ENCODE results near the gene BPIFA2. TPM values are rescaled to one million over a fixed set of nuclear protein-coding genes. Genes with fewer than 3 reads are reported as not detected.

The BPIFA2 gene
- polyA plus RNA-seq, 1 donor (not counting 4 experiments of a cell fraction or from before 2014, with no cell fraction given) = not detected

DNA sequence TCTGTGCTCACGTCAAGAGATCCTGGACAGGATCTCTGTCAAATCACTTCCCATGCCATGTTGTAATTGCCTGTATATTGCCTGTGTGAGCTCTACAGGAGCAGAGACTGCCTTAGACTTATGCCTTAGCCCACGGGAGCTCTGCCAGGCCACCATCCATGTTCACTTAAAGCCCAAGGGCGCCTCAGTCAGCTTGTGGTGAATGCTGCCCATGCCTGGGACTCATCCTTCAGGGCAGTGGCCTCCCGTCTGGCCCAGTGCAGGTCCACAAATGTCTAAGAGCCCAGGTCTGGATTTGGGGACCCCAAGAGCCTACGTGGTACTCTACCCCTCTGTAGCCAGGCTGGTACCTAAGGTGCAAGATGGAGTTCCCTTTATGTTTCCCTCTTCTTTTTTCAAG lies 22.4 kb upstream of the BPIFA2 start:
- H3K9me3 ChIP-seq (ENCODE audit: control insufficient read depth, low read depth, low read length) = no peaks in the 10 kb centered on the region
- H3K9ac ChIP-seq (ENCODE audit: control insufficient read depth, extremely low read depth, insufficient read depth, low read length) = no peak overlapping the region
- dilution Hi-C loops (cut with MboI; ENCODE audit: extremely low pct_ligation_motif_present, low sequenced_read_pairs) = no loop called here
- TF ChIP-seq EZH2 (IDR thresholded peaks at IDR 0.05; ENCODE audit: low read length) = no peak
- TF ChIP-seq, protein P1, sequence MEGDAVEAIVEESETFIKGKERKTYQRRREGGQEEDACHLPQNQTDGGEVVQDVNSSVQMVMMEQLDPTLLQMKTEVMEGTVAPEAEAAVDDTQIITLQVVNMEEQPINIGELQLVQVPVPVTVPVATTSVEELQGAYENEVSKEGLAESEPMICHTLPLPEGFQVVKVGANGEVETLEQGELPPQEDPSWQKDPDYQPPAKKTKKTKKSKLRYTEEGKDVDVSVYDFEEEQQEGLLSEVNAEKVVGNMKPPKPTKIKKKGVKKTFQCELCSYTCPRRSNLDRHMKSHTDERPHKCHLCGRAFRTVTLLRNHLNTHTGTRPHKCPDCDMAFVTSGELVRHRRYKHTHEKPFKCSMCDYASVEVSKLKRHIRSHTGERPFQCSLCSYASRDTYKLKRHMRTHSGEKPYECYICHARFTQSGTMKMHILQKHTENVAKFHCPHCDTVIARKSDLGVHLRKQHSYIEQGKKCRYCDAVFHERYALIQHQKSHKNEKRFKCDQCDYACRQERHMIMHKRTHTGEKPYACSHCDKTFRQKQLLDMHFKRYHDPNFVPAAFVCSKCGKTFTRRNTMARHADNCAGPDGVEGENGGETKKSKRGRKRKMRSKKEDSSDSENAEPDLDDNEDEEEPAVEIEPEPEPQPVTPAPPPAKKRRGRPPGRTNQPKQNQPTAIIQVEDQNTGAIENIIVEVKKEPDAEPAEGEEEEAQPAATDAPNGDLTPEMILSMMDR (optimal IDR thresholded peaks at IDR 0.05 in 1 of 3, IDR thresholded peaks at IDR 0.05 in 1 of 3, conservative IDR thresholded peaks at IDR 0.05 in 1 of 3; ENCODE audit: extremely low read depth in 1 of 3, insufficient read depth in 2 of 3, low read length in 3 of 3) = no peak
- no peaks in the 10 kb centered on the region for H4K20me1 ChIP-seq (ENCODE audit: control insufficient read depth, extremely low read depth, insufficient read depth, low read length)
- no peak overlapping the region for H2AFZ ChIP-seq (ENCODE audit: control insufficient read depth, low read length)
- no peak overlapping the region for H3K4me2 ChIP-seq (ENCODE audit: control insufficient read depth, extremely low read depth, insufficient read depth, low read depth, low read length)
- H3K4me1 ChIP-seq (ENCODE audit: control insufficient read depth, extremely low read depth, insufficient read depth, low read length) = no peaks in the 10 kb centered on the region
- H3K27me3 ChIP-seq (ENCODE audit: control insufficient read depth, extremely low read depth, insufficient read depth, low read length) = no peaks in the 10 kb centered on the region
- no peaks in the 10 kb centered on the region for H3K36me3 ChIP-seq (ENCODE audit: control insufficient read depth in 2 of 2, extremely low read depth in 1 of 2, insufficient read depth in 2 of 2, low read length in 2 of 2)
- FAIRE-seq (no peak), DNase-seq (ENCODE audit: low read depth, low spot score) (no peak)
- no peak overlapping the region for H3K27ac ChIP-seq (ENCODE audit: control insufficient read depth, insufficient read depth, low read length)
- H3K79me2 ChIP-seq (ENCODE audit: control insufficient read depth, insufficient read depth, low read length) = no peaks in the 10 kb centered on the region
- no peaks in the 10 kb centered on the region for H3K9me1 ChIP-seq (ENCODE audit: control insufficient read depth, extremely low read depth, insufficient read depth, low read length)
- no peak overlapping the region for H3K4me3 ChIP-seq (ENCODE audit: control insufficient read depth in 2 of 3, extremely low read depth in 1 of 3, insufficient read depth in 2 of 3, low read depth in 1 of 3, low read length in 3 of 3)

DNA sequence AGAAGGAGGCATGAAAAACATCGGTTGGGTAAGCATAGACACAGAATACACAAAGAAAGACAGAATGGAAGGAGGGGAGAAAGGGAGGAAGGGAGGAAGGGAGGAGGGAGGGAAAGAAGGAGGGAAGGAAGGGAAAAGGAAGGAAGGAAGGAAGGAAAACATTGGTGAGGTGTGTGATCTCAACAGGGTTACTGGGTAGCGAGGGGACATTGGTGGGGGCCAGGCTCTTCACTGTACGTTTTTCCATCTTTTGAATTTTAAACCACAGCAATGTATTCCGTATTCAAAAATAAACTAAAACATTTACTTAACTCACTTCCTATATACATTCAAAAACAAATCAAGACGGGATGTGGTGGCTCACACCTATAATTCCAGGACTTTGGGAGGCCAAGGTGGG lies 20.7 kb upstream of the BPIFA2 start:
- no peaks in the 10 kb centered on the region for H3K36me3 ChIP-seq (ENCODE audit: control insufficient read depth in 2 of 2, extremely low read depth in 1 of 2, insufficient read depth in 2 of 2, low read length in 2 of 2)
- FAIRE-seq = no peak
- no peak overlapping the region for H3K4me2 ChIP-seq (ENCODE audit: control insufficient read depth, extremely low read depth, insufficient read depth, low read depth, low read length)
- no peak overlapping the region for H3K27ac ChIP-seq (ENCODE audit: control insufficient read depth, insufficient read depth, low read length)
- H3K4me1 ChIP-seq (ENCODE audit: control insufficient read depth, extremely low read depth, insufficient read depth, low read length) = no peaks in the 10 kb centered on the region
- H3K9me3 ChIP-seq (ENCODE audit: control insufficient read depth, low read depth, low read length) = no peaks in the 10 kb centered on the region
- DNase-seq (ENCODE audit: low read depth, low spot score) = no peak
- no peak overlapping the region for H3K4me3 ChIP-seq (ENCODE audit: control insufficient read depth in 2 of 3, extremely low read depth in 1 of 3, insufficient read depth in 2 of 3, low read depth in 1 of 3, low read length in 3 of 3)
- H2AFZ ChIP-seq (ENCODE audit: control insufficient read depth, low read length) = no peak overlapping the region
- no peak for TF ChIP-seq EZH2 (IDR thresholded peaks at IDR 0.05; ENCODE audit: low read length)
- TF ChIP-seq, protein P1 (optimal IDR thresholded peaks at IDR 0.05 in 1 of 3, IDR thresholded peaks at IDR 0.05 in 1 of 3, conservative IDR thresholded peaks at IDR 0.05 in 1 of 3; ENCODE audit: extremely low read depth in 1 of 3, insufficient read depth in 2 of 3, low read length in 3 of 3) = no peak
- no peaks in the 10 kb centered on the region for H3K9me1 ChIP-seq (ENCODE audit: control insufficient read depth, extremely low read depth, insufficient read depth, low read length)
- H3K27me3 ChIP-seq (ENCODE audit: control insufficient read depth, extremely low read depth, insufficient read depth, low read length) = no peaks in the 10 kb centered on the region
- no peaks in the 10 kb centered on the region for H3K79me2 ChIP-seq (ENCODE audit: control insufficient read depth, insufficient read depth, low read length)
- no peaks in the 10 kb centered on the region for H4K20me1 ChIP-seq (ENCODE audit: control insufficient read depth, extremely low read depth, insufficient read depth, low read length)
- dilution Hi-C loops (cut with MboI; ENCODE audit: extremely low pct_ligation_motif_present, low sequenced_read_pairs) = no loop called here
- H3K9ac ChIP-seq (ENCODE audit: control insufficient read depth, extremely low read depth, insufficient read depth, low read length) = no peak overlapping the region
